ENCODE measurements around the gene MINDY2. TPM values are rescaled to one million over a fixed set of nuclear protein-coding genes. Genes with fewer than 3 reads are reported as not detected.

The MINDY2 gene
- total RNA-seq, 1 donor, result 19.9 TPM

GRCh38 chr15:58771621-58772250, 634 bp downstream of the MINDY2 start:
- H3K4me1 ChIP-seq (ENCODE audit: insufficient read depth, low read length), result peaks cover 19% of the 10 kb centered on the region
- H3K27me3 ChIP-seq (ENCODE audit: insufficient read depth, low read length), result no peaks in the 10 kb centered on the region
- TF ChIP-seq, protein P1, sequence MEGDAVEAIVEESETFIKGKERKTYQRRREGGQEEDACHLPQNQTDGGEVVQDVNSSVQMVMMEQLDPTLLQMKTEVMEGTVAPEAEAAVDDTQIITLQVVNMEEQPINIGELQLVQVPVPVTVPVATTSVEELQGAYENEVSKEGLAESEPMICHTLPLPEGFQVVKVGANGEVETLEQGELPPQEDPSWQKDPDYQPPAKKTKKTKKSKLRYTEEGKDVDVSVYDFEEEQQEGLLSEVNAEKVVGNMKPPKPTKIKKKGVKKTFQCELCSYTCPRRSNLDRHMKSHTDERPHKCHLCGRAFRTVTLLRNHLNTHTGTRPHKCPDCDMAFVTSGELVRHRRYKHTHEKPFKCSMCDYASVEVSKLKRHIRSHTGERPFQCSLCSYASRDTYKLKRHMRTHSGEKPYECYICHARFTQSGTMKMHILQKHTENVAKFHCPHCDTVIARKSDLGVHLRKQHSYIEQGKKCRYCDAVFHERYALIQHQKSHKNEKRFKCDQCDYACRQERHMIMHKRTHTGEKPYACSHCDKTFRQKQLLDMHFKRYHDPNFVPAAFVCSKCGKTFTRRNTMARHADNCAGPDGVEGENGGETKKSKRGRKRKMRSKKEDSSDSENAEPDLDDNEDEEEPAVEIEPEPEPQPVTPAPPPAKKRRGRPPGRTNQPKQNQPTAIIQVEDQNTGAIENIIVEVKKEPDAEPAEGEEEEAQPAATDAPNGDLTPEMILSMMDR (IDR thresholded peaks at IDR 0.05; ENCODE audit: extremely low read depth, low read depth, low read length), result no peak
- DNase-seq (ENCODE audit: insufficient read length, low spot score, missing footprints), result peak; percentile 59
- no peaks in the 10 kb centered on the region for H3K9me3 ChIP-seq (ENCODE audit: low read depth, low read length)
- peak overlapping the region; percentile 94 for H3K27ac ChIP-seq (ENCODE audit: low read depth, low read length)
- H3K4me2 ChIP-seq (ENCODE audit: insufficient read depth, low read length), result peak overlapping the region; percentile 95
- no peaks in the 10 kb centered on the region for H3K36me3 ChIP-seq (ENCODE audit: insufficient read depth, low read length)
- H3K4me3 ChIP-seq (ENCODE audit: insufficient read depth, low read length), result peak overlapping the region; percentile 97
- peaks cover 26% of the 10 kb centered on the region for H4K20me1 ChIP-seq (ENCODE audit: insufficient read depth, low read length)
- peaks cover 52% of the 10 kb centered on the region for H3K79me2 ChIP-seq (ENCODE audit: insufficient read depth, low read length)
- peak overlapping the region; percentile 91 for H2AFZ ChIP-seq (ENCODE audit: low read length)

GRCh38 chr15:58773024-58773423, 1.9 kb downstream of the MINDY2 start:
- peaks cover 58% of the 10 kb centered on the region for H3K79me2 ChIP-seq (ENCODE audit: insufficient read depth, low read length)
- peak; percentile 23 for DNase-seq (ENCODE audit: insufficient read length, low spot score, missing footprints)

DNA sequence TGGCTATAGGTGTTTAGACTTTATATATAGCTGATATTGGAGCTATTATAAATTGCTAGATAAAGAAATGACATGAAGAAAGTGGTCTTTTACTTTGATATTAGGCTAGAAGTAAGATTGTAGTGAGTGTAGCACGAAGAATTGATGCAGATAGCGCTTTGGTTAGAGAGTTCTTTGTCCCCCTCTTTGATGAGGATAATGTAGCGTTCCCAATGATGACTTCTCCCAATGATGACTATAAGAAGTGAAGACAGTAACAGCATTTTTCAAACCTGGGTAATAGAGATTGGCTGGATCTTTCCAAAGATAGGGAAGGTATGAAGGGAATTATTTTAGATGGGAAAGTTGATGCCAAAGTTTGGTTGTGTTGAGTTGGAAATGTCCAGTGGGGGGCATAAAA, 4.3 kb downstream of the MINDY2 start:
- H2AFZ ChIP-seq (ENCODE audit: low read length), result no peak overlapping the region
- no peak overlapping the region for H3K4me2 ChIP-seq (ENCODE audit: insufficient read depth, low read length)
- no peaks in the 10 kb centered on the region for H3K27me3 ChIP-seq (ENCODE audit: insufficient read depth, low read length)
- no peak overlapping the region for H3K4me3 ChIP-seq (ENCODE audit: insufficient read depth, low read length)
- peaks cover 40% of the 10 kb centered on the region for H4K20me1 ChIP-seq (ENCODE audit: insufficient read depth, low read length)
- H3K27ac ChIP-seq (ENCODE audit: low read depth, low read length), result no peak overlapping the region
- peaks cover 70% of the 10 kb centered on the region for H3K79me2 ChIP-seq (ENCODE audit: insufficient read depth, low read length)
- H3K36me3 ChIP-seq (ENCODE audit: insufficient read depth, low read length), result no peaks in the 10 kb centered on the region
- no peaks in the 10 kb centered on the region for H3K9me3 ChIP-seq (ENCODE audit: low read depth, low read length)
- DNase-seq (ENCODE audit: insufficient read length, low spot score, missing footprints), result no peak
- H3K4me1 ChIP-seq (ENCODE audit: insufficient read depth, low read length), result peaks cover 14% of the 10 kb centered on the region
- TF ChIP-seq, protein P1 (IDR thresholded peaks at IDR 0.05; ENCODE audit: extremely low read depth, low read depth, low read length), result no peak

More at GRCh38 chr15:58773024-58773423, 1.9 kb downstream of the MINDY2 start:
- no peaks in the 10 kb centered on the region for H3K36me3 ChIP-seq (ENCODE audit: insufficient read depth, low read length)
- no peaks in the 10 kb centered on the region for H3K27me3 ChIP-seq (ENCODE audit: insufficient read depth, low read length)
- H4K20me1 ChIP-seq (ENCODE audit: insufficient read depth, low read length), result peaks cover 30% of the 10 kb centered on the region
- peak overlapping the region; percentile 97 for H3K4me3 ChIP-seq (ENCODE audit: insufficient read depth, low read length)
- no peak overlapping the region for H2AFZ ChIP-seq (ENCODE audit: low read length)
- no peaks in the 10 kb centered on the region for H3K9me3 ChIP-seq (ENCODE audit: low read depth, low read length)
- no peak overlapping the region for H3K27ac ChIP-seq (ENCODE audit: low read depth, low read length)
- peaks cover 19% of the 10 kb centered on the region for H3K4me1 ChIP-seq (ENCODE audit: insufficient read depth, low read length)
- H3K4me2 ChIP-seq (ENCODE audit: insufficient read depth, low read length), result peak overlapping the region; percentile 95
- TF ChIP-seq, protein P1 (IDR thresholded peaks at IDR 0.05; ENCODE audit: extremely low read depth, low read depth, low read length), result no peak

GRCh38 chr15:58777107-58777506, 6.0 kb downstream of the MINDY2 start:
- Histone ChIP-seq H3K36me3 (ENCODE audit: insufficient read depth, low read length) (no peaks in the 10 kb centered on the region), H3K4me3 (ENCODE audit: insufficient read depth, low read length) (no peak overlapping the region), H3K27me3 (ENCODE audit: insufficient read depth, low read length) (no peaks in the 10 kb centered on the region), H4K20me1 (ENCODE audit: insufficient read depth, low read length) (peaks cover 40% of the 10 kb centered on the region), H3K9me3 (ENCODE audit: low read depth, low read length) (no peaks in the 10 kb centered on the region), H2AFZ (ENCODE audit: low read length) (no peak overlapping the region), H3K79me2 (ENCODE audit: insufficient read depth, low read length) (peaks cover 66% of the 10 kb centered on the region), H3K4me2 (ENCODE audit: insufficient read depth, low read length) (no peak overlapping the region), H3K4me1 (ENCODE audit: insufficient read depth, low read length) (peaks cover 12% of the 10 kb centered on the region), H3K27ac (ENCODE audit: low read depth, low read length) (no peak overlapping the region)
- DNase-seq (ENCODE audit: insufficient read length, low spot score, missing footprints), result no peak
- TF ChIP-seq, protein P1 (IDR thresholded peaks at IDR 0.05; ENCODE audit: extremely low read depth, low read depth, low read length), result no peak
